Smooth muscle cell of trachea (primary cell): ENCODE measurements around the gene SERPINE2. TPM values are rescaled to one million over a fixed set of nuclear protein-coding genes. Genes with fewer than 3 reads are reported as not detected.

Experiments
- total RNA-seq: library from RNA; depleted of rRNA; stranded (reverse); fragments of >200 nt; gene quantifications from 2 replicates; pipeline ENCODE4 v1.2.1, GENCODE V29; 2014

The SERPINE2 gene, protein sequence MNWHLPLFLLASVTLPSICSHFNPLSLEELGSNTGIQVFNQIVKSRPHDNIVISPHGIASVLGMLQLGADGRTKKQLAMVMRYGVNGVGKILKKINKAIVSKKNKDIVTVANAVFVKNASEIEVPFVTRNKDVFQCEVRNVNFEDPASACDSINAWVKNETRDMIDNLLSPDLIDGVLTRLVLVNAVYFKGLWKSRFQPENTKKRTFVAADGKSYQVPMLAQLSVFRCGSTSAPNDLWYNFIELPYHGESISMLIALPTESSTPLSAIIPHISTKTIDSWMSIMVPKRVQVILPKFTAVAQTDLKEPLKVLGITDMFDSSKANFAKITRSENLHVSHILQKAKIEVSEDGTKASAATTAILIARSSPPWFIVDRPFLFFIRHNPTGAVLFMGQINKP
- 62.5 and 275 TPM in 2 replicates for total RNA-seq

DNA sequence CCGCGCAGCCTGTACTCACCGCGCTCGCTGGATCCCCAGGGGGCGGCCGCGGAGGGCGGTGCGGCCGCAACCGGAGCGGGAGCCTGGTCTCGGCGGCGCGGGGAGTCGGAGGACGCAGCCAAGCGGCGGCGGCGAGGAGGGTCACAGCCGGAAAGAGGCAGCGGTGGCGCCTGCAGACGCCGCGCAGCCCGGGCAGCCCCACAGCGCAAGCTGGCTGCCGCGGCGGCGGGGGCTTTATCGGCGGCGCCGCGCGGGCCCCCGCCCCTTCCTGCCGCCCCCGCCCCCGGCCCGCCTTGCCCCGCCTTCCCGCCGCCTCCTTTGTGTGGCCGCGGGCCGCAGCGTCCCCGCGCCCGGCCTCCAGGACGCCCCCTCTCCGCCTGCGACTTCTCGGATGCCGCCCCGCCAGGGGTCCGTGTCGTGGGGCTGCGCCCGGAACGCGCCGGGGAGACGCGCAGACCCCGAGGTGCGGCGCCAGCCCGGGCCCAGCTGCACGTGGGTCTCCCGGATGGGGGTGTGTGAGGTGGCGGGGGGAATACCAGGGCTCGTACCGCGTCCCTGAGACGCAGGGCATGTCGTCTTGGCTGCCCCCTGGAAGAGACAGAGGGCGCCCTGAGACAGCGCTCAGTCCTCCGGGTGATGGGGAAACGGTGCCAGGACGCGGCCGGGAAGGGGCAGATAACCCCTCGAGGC lies at the start of gene SERPINE2:
TSS of gene SERPINE2 (minus strand) at position 207 of the 690 bp plus-strand sequence. CDS start 37,386 bp downstream, outside the sequence.

DNA sequence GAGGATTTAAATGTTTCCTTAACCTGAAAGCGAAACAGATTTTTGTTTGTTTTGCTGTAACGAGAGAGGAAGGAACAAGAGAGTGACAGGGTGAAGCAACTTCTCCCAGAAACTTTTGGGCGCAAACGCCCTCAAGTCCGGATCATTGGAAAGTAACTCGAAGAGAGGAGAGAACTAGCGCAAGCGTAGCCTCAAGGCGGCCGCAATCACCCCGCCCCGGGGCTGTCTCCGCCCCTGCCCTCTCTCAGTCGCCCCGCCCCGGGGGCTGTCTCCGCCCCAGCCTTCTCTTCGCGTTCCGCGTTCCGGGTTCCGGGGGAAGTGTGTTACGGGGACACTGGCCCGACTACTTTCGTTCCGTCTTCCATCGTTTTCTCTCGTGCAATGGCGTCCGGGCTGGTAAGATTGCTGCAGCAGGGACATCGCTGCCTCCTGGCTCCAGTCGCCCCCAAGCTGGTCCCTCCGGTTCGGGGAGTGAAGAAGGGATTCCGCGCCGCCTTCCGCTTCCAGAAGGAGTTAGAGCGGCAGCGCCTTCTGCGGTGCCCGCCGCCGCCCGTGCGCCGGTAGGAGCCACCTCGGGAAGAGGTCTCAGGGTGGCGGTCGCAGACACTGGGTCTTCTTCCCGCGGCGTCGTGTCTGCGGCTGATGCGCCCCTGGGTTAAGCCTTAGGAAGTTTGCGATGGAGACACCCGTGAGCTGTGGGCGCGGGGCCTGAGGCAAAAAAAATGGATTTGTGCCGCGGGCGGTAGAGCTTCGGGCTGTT lies 81.8 kb downstream of the SERPINE2 start, which contains the start of gene MRPL44:
TSS of gene MRPL44 (plus strand) at position 372 of the 760 bp plus-strand sequence. CDS start at position 382, 10 bp downstream.

DNA sequence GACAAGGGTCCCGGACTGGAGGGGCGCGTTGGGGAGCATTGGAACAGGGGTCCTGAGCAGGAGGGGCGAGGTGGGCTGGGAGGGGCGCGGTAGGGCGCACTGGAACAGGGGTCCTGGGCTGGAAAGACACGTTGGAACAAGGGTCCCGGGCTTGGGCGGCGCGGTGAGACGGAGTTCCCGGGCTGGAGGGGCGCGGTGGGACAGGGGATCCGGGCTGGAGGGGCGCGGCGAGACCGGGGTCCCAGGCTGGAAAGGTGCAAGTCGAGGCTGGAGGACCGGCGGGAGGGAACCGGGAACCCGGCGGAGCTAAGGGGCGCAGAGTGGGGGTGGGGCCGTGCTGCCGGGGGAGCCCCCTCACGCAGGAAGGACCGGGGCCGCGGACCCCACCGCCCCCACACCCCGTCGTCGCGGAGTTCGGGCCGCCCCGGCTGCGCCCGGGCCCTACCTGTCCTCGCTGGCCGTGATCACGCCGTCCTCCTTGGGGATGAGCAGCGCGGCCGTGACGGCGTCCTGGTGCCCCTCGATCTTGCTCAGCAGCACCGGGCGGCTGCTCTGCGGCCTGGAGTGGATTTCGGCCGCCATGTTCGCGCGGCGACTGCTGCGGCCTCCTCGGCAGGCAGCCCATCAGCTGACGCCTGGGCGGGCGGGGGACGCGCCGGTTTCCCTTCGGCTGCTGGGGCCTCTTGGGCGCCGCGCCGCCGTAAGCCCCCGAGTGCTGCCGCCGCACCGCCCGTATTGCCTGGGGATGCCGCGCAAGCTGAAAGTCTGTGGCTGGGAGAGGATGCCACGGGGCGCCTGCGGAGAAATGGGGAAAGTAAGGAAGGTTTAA lies 94.2 kb downstream of the SERPINE2 start, which contains the start of gene WDFY1:
TSS of gene WDFY1 (minus strand) at position 633 of the 829 bp plus-strand sequence. CDS start at position 582, 51 bp downstream.

Other genes with a start within 250 kb of the SERPINE2 start
- 2.6 and 4.4 TPM in 2 replicates for gene AP1S3, start 201.7 kb downstream of the SERPINE2 start, total RNA-seq
- gene WDFY1, start 94.0 kb downstream of the SERPINE2 start, total RNA-seq, result 97.3 and 155 TPM in 2 replicates
- gene MRPL44, start 81.8 kb downstream of the SERPINE2 start, total RNA-seq, result 26.3 and 33.9 TPM in 2 replicates